ENCODE measurements around the gene GARNL3.

GRCh38 chr9:127222388-127223095, 42.0 kb upstream of the GARNL3 start:
- no peak for TF ChIP-seq CTCF (IDR thresholded peaks at IDR 0.05; ENCODE audit: insufficient read depth, low read depth, low read length)
- no peak for TF ChIP-seq EZH2 (IDR thresholded peaks at IDR 0.05; ENCODE audit: insufficient read depth, low read length)

All from astrocyte (in vitro differentiated cells and primary cell).